ENCODE results near the gene KRT79.
"Not testable (repeated sequence)": the region's sequence is repeated elsewhere in the genome, so short reads cannot be mapped to it uniquely, and the experiment has no call there.

Gene KRT79

DNA sequence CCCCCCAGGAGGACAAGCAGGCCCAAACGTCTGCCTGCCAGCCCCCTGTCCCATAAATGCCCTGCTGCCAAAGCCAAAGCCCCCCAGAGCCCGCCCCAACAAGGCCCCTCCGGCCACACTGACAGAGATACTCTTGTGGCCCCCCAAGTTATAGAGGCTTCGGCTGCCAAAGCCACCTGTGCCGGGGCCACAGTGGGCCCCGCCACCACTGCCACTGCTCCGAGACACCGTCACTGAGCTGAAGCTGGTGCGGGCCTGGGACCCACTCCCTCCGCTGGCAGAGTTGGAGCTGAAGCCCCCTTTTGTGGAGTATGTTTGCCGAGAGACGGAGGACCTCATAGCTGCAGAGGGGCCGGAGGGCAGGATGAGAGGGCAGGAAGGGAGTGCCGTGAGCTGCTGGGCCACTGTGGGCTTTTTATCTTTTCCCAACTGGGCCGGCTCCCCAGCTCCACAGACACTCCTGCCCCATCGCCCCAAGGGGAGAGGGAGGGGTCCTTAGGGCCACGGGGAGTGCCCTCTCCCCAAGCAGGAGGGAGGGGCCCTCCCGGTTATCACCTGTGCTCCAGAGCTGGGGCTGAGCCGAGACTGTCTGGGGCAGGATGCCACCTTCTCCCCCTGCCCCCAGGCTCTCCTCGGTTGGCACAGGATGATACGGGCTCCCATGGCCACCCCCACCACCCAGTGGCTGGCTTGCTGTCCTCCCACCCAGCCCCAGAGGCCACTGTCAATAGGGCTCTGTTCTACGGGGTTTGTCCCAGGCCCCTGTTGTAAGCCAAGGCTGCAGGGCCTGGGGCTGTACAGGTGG is at the start of gene KRT79:
Gene KRT79 (minus strand): TSS at position 390 of the 805 bp plus-strand sequence. CDS start 51 bp downstream, at position 339.
- DNase-seq = no peak

GRCh38 chr12:52880499-52880898 is 46.4 kb upstream of the KRT79 start:
- DNase-seq = not testable (repeated sequence)

GRCh38 chr12:52879394-52880351 is 45.6 kb upstream of the KRT79 start:
- DNase-seq = peak; percentile 88

DNA sequence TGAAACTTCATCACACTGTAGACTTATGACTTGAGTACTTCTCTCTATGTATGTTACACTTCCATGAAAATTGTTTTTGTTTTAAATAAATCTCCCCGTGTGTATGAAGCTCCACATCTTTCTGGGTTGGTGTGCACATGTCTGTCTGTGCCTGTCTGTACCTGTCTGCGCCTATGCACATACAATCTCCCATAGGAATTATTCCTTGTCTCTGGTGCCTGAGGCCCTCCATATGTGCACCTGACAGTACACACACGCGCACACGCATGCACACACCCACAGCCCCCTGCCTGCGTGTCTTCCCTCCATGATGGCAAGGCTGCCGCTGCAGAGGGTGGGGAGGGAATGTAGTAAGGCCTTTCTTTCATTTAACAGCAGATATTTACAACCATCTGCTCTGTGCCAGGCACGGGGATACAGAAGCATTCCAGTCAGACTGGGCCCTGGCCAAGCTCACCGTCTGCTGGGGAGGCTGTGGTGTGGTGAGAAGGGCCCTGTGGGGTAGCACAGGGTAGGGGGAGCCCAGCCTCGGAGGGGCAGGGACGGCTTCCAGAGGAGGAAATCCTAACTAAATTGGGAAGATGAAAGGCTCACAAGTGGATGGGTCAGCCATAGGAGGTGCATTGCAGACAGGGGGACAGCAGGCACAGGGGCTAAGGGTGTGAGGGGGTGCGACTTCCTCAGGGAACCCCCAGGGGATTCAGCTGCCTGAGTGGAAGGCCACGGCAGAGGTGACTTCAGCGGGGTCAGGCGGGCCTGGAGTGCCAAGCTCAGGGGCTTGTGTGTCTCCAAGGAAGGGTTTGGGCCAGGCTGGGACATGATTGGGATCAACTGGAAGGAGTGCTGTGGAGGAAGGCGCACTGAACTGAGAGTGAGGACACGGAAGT is 44.6 kb upstream of the KRT79 start:
- DNase-seq = no peak

- DNase-seq = no peak
These were observed 43.1 kb upstream of the KRT79 start for GRCh38 chr12:52877242-52877641.

DNA sequence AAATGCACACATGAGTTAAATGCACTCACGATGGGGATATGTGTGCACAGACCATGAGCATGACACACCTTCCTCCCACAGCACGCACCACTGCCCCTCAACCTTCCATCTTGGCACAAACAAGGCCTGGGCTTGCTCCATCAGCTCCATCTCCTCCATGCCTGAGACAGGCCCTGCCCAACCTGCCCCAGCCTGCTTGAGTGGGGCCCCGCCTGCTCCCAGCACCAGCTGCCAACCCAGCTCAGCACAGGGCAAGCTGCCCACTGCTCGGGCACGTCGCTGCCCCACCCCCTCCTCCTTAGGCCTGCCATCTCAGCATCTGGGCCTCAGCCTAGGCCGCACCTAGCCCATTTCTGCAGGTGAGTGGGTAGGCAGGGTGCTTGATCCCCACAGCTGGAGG is 42.3 kb upstream of the KRT79 start:
- DNase-seq = no peak

GRCh38 chr12:52874573-52875435 is 40.7 kb upstream of the KRT79 start:
- DNase-seq = no peak

DNA sequence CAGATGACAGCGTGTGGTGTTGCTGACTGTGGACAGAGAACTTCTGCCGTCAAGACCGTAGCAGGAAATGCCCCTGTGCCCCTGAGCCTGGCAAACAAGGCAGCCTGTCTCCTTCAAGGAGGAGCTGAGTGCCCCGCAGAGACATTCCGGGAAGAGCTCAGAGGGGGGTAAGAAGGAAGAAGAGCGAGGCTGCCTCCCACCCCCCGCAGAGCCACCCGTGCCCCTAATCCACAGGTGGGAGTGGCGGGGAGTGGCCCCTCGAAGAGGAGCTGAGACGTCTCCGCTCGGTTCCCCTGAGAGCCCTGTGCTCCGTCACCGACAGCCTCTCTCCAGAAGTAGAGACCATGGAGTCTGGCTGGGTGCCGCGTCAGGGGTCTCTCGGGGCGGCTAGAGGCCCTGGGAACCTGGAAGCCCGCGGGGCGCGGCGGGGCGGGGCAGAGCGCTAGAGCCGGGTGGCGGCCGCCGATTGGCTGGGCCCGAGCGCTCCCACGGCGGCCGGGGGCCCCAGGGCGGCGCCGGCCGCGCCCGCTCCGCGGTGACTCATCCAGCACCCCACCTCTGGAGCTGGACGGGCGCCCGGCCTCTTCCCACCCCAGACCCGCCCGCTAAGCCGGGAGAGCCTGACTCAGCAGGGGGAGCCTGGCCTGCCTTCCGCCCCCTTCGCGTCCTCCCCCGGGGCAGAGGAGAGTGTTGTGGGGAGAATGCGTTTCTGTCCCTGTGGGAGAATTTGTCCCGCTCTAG is 39.9 kb upstream of the KRT79 start:
- DNase-seq = peak; percentile 47

GRCh38 chr12:52873513-52873831 is 39.4 kb upstream of the KRT79 start:
- DNase-seq = no peak

GRCh38 chr12:52872644-52873389 is 38.7 kb upstream of the KRT79 start:
- DNase-seq = no peak

GRCh38 chr12:52871291-52872039 is 37.4 kb upstream of the KRT79 start:
- no peak for DNase-seq

DNA sequence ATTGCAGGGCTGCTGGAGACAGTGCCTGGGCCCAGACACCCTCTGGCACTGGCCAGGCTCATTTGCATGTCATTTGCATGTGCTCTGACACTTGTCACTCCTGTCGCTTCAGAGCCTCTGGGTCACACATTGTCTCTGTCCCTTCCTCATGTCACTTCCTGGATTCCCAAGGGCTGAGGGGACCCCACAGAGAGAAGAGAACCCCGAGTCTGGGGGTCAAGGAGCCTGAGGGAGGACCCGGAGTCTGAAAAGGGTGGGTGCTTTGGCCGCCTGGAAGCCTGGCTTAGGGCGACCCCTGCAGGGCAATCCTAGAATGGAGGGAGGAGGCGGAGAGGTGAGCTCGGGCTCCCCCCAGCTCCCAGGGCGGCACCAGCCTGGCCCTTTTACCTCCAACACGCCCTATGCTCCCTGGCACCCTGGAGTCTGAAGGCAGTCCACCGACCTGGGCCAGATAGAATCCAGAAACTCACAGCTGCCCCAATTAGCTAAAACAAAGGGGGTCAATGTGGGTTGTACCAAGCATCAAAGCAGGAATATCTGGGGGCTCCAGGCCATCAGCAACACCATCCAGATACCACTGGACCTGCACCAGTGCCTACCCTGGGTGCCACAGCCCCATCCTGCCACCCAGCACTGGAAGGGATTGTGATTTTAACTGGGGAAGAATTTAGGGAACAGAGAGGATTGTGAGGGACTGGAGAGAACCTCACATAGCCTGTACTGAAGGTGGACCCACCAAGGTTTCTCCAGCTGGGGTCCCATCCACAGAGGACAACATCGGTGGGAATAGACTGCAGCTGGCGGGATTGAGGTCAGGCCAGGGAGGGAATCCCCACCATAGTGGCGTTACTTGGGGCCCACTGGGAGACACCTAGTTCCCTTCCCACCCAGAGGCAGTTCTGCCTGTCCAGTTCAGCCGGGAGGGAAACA is 36.5 kb upstream of the KRT79 start:
- peak; percentile 72 for DNase-seq

- DNase-seq = no peak
These were observed 33.5 kb upstream of the KRT79 start for GRCh38 chr12:52867642-52868041.

DNA sequence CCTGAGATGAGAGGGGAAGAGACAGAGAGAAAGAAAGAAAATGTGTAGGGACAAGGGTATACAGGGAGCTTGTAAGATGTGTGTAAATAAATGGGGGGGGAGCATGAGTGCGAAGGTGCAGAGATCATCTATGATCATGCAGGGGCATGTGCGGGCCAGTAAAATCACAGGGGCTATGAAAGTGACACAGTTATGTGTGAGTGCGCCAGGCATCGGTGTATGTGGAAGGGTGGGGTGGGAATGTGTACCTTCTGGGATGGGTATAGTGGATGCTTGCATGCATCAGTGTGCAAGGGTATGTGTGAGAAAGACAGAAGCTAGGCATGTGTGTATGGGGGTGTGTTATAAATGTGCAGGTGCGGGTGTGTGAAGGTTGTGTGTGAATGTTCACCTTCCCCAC is 33.0 kb upstream of the KRT79 start:
- no peak for DNase-seq

DNA sequence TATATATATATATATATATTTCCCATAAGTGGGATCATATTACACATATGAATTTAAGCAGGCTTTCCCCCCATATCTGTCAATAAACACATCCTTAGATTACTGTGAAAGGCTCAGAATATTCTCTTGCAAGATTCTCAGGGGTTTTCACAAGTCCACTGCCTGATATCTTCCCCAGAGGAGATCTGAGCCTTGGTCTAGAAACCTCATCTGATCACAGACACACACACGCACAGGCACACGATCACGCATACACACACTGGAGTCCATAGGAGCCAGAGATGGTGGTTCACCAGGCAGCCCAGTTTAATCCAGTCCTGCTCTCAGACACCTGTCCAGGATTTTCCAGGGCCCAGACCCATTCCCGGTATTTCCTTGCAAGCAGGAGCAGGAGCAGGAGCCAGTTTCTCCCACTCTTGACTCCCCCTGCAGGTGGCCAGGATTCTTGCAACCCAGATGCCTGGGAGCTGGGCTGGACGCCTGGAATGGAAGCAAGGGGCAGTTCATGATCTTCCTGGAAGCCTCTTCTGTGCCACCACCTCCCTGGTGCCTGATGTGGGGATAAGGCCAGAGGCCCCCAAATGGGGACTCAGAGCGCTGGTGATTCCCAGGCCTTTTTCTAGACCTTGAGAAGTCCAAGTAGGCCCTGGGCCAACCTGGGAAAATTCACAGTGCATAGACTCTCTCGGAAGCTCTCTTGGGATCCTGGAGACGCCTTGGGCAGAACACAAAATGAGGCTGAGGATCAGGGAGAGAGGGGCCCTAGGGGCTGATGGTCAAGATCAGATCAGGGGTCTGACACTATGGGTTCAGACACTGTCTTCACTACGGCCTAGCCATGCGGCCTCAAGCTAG is 31.2 kb upstream of the KRT79 start:
- DNase-seq = peak; percentile 86

DNA sequence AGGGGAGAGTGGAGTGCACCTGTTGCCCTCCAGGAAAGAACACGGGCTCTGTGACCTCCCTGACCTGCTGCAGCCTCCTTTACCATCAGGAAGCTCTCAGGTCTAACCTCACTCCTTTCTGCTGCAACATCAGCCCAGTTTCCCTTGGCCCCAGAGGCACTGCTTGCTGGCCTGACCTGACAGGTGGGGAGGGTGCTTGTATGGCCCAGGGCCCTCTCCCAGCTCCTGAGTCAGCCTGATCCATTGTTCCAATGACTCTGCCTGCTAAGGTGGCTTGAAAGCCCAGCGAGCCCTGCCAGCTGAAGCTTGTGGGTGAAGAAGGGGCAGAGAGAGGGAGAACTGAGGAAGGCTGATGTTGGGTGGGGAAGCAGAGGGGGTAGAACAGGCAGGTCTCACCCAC is 27.9 kb upstream of the KRT79 start:
- no peak for DNase-seq

DNA sequence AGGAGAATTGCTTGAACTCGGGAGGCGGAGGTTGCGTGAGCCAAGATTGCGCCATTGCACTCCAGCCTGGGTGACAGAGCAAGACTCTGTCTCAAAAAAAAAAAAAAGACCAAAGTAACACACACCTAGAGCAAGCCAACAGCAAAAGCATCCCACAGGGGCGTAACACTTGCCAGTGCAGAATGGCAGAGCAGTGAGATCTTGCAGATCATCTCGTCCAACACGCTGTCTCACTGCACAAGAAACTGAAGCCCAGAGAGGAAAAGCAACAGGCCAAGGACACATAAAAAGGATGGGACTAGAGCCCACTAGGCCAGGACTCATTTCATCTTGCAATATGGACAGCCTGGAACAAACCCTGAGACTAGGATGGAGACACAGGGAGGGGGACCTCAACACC is 27.4 kb upstream of the KRT79 start:
- no peak for DNase-seq

Measured in retina (tissue), 1 donor.